Astrocyte (in vitro differentiated cells and primary cell): Measurements from ENCODE around the gene SAMD4A. TPM values are rescaled to one million over a fixed set of nuclear protein-coding genes. Genes with fewer than 3 reads are reported as not detected.

ENCODE experiments used
- DNase-seq: peaks from one replicate; pipeline ENCODE4 v3.0.0-alpha.2; 2010; ENCODE audit warnings: low read depth
- FAIRE-seq: peaks from 2 replicates; lab custom pipeline; 2011; peaks lifted over from hg19 to GRCh38; lab: Jason Lieb, UNC
- H2AFZ ChIP-seq: 2 replicates; pipeline ENCODE4 v1.6.0; 2012; ENCODE audit warnings: low read depth, low read length, inconsistent platforms
- H3K27ac ChIP-seq: 2 replicates; pipeline ENCODE4 v1.5.1; 2011; ENCODE audit warnings: low read depth, low read length, inconsistent platforms
- H3K27me3 ChIP-seq: 2 replicates; pipeline ENCODE4 v1.6.0; 2011; ENCODE audit warnings: low read length, inconsistent platforms; ENCODE audit not compliant: insufficient read depth
- H3K36me3 ChIP-seq: 2 replicates; pipeline ENCODE4 v1.5.1; 2011; ENCODE audit warnings: low read length, inconsistent platforms; ENCODE audit not compliant: insufficient read depth
- H3K4me1 ChIP-seq: 2 replicates; pipeline ENCODE4 v1.5.1; 2011; ENCODE audit warnings: low read length, inconsistent platforms; ENCODE audit not compliant: insufficient read depth
- H3K4me2 ChIP-seq: 2 replicates; pipeline ENCODE4 v1.6.0; 2012; ENCODE audit warnings: low read length, inconsistent platforms
- H3K4me3 ChIP-seq: 2 replicates; pipeline ENCODE4 v1.5.1; 2011; ENCODE audit warnings: low read depth, mild to moderate bottlenecking, low read length, inconsistent platforms; ENCODE audit not compliant: insufficient read depth
- H3K79me2 ChIP-seq: 2 replicates; pipeline ENCODE4 v1.6.0; 2012; ENCODE audit warnings: mild to moderate bottlenecking, low read length, inconsistent platforms; ENCODE audit not compliant: insufficient read depth
- H3K9ac ChIP-seq: 2 replicates; pipeline ENCODE4 v1.6.0; 2012; ENCODE audit warnings: mild to moderate bottlenecking, low read length, inconsistent platforms
- H3K9me3 ChIP-seq: 2 replicates; pipeline ENCODE4 v1.5.1; 2012; ENCODE audit warnings: low read depth, mild to moderate bottlenecking, low read length, inconsistent platforms; ENCODE audit not compliant: insufficient read depth
- H4K20me1 ChIP-seq: 2 replicates; pipeline ENCODE4 v1.6.0; 2012; ENCODE audit warnings: low read length, inconsistent platforms; ENCODE audit not compliant: insufficient read depth
- H3K27ac Mint-ChIP-seq: one replicate; pipeline ENCODE4 v1.8.0; 2021; ENCODE audit warnings: mild to moderate bottlenecking, mixed read lengths; ENCODE audit not compliant: unreplicated experiment
- H3K27me3 Mint-ChIP-seq: one replicate; pipeline ENCODE4 v1.8.0; 2021; ENCODE audit warnings: low read depth, mixed read lengths; ENCODE audit not compliant: unreplicated experiment
- H3K36me3 Mint-ChIP-seq: one replicate; pipeline ENCODE4 v1.8.0; 2021; ENCODE audit warnings: low read depth, mixed read lengths; ENCODE audit not compliant: unreplicated experiment
- H3K4me1 Mint-ChIP-seq: one replicate; pipeline ENCODE4 v1.8.0; 2021; ENCODE audit warnings: low read depth, mixed read lengths; ENCODE audit not compliant: unreplicated experiment
- H3K4me3 Mint-ChIP-seq: one replicate; pipeline ENCODE4 v1.8.0; 2021; ENCODE audit warnings: mild to moderate bottlenecking, moderate library complexity, mixed read lengths; ENCODE audit not compliant: unreplicated experiment
- H3K9me3 Mint-ChIP-seq: one replicate; pipeline ENCODE4 v1.8.0; 2021; ENCODE audit warnings: mild to moderate bottlenecking, mixed read lengths; ENCODE audit not compliant: unreplicated experiment
- CTCF ChIP-seq: IDR thresholded peaks from 2 replicates; pipeline ENCODE4 v1.5.1; 2011; ENCODE audit warnings: low read depth, mild to moderate bottlenecking, inconsistent platforms, low read length, moderate library complexity; ENCODE audit not compliant: insufficient read depth
- EZH2 ChIP-seq: IDR thresholded peaks from 2 replicates; pipeline ENCODE4 v1.6.1; 2012; ENCODE audit warnings: mild to moderate bottlenecking, low read length, inconsistent platforms; ENCODE audit not compliant: insufficient read depth
- total RNA-seq: library from RNA; stranded (reverse); gene quantifications from 2 replicates; pipeline ENCODE4 v1.2.1, GENCODE V29; 2021

SAMD4A gene
- total RNA-seq, 1 donor from 2014 or later = 68.2 TPM

- H3K27ac Mint-ChIP-seq = no peak overlapping the region
- H3K4me1 Mint-ChIP-seq = peaks cover 48% of the 10 kb centered on the region
- H3K27me3 ChIP-seq = no peaks in the 10 kb centered on the region
- H3K9me3 ChIP-seq = no peaks in the 10 kb centered on the region
- H3K4me3 ChIP-seq = no peak overlapping the region
- no peaks in the 10 kb centered on the region for H3K36me3 ChIP-seq
- FAIRE-seq = no peak
- no peak for DNase-seq
- no peaks in the 10 kb centered on the region for H3K27me3 Mint-ChIP-seq
- H2AFZ ChIP-seq = no peak overlapping the region
- TF ChIP-seq EZH2 = no peak
- TF ChIP-seq CTCF = no peak
- H3K79me2 ChIP-seq = peaks cover 30% of the 10 kb centered on the region
- H3K27ac ChIP-seq = no peak overlapping the region
- no peaks in the 10 kb centered on the region for H3K9me3 Mint-ChIP-seq
- H3K4me2 ChIP-seq = no peak overlapping the region
- no peaks in the 10 kb centered on the region for H3K4me1 ChIP-seq
- peaks cover 42% of the 10 kb centered on the region for H4K20me1 ChIP-seq
- no peak overlapping the region for H3K4me3 Mint-ChIP-seq
- peaks cover 25% of the 10 kb centered on the region for H3K36me3 Mint-ChIP-seq
- H3K9ac ChIP-seq = no peak overlapping the region
Measured at GRCh38 chr14:54662491-54663133, 95.7 kb downstream of the SAMD4A start.

- Mint-ChIP-seq H3K4me3 (no peak overlapping the region), H3K27ac (no peak overlapping the region), H3K27me3 (no peaks in the 10 kb centered on the region), H3K4me1 (peaks cover 57% of the 10 kb centered on the region), H3K36me3 (peaks cover 33% of the 10 kb centered on the region), H3K9me3 (no peaks in the 10 kb centered on the region)
- Histone ChIP-seq H3K27ac (no peak overlapping the region), H3K4me3 (no peak overlapping the region), H3K27me3 (no peaks in the 10 kb centered on the region), H2AFZ (no peak overlapping the region), H3K9me3 (no peaks in the 10 kb centered on the region), H3K4me2 (no peak overlapping the region), H3K9ac (no peak overlapping the region), H3K36me3 (no peaks in the 10 kb centered on the region), H3K4me1 (peaks cover 11% of the 10 kb centered on the region), H4K20me1 (peaks cover 44% of the 10 kb centered on the region), H3K79me2 (peaks cover 24% of the 10 kb centered on the region)
- TF ChIP-seq EZH2 (no peak), CTCF (no peak)
- FAIRE-seq (no peak), DNase-seq (peak; percentile 57)
Measured at GRCh38 chr14:54664961-54665360, 98.0 kb downstream of the SAMD4A start.

- Histone ChIP-seq H3K27me3 (no peaks in the 10 kb centered on the region), H3K79me2 (peaks cover 27% of the 10 kb centered on the region), H3K27ac (no peak overlapping the region), H2AFZ (no peak overlapping the region), H4K20me1 (peaks cover 49% of the 10 kb centered on the region), H3K4me3 (no peak overlapping the region), H3K36me3 (no peaks in the 10 kb centered on the region), H3K9me3 (no peaks in the 10 kb centered on the region), H3K9ac (no peak overlapping the region), H3K4me1 (peaks cover 19% of the 10 kb centered on the region), H3K4me2 (no peak overlapping the region)
- Mint-ChIP-seq H3K4me3 (no peak overlapping the region), H3K9me3 (no peaks in the 10 kb centered on the region), H3K27ac (no peak overlapping the region), H3K4me1 (peaks cover 60% of the 10 kb centered on the region), H3K27me3 (no peaks in the 10 kb centered on the region), H3K36me3 (peaks cover 40% of the 10 kb centered on the region)
- TF ChIP-seq EZH2 (no peak), CTCF (no peak)
- DNase-seq (no peak), FAIRE-seq (no peak)
Measured at GRCh38 chr14:54665946-54666345, 99.0 kb downstream of the SAMD4A start.
